Measurements from ENCODE around the gene C1QTNF6.

DNA sequence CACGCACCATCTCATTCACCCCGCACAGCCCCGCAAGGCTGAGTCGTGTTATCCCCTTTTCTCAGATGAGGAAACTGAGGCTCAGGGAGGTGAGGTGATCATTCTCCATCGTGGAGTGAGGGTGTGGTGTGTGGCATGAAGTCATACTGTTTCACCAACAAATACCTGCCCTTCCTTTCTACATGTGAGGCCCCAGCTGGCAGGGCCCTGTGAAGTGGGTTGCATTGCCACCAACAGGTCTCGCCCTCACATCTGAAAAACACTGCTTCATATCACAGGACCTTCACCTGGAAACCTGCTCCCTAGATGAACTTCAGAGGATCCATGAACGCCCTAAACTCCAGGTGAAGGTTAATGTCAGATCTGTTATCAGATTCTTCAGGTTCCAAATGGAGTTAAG, 19.9 kb upstream of the C1QTNF6 start:
- TF ChIP-seq GATA2 (IDR thresholded peaks at IDR 0.05; ENCODE audit: low read depth, low read length): no peak
- no peak for TF ChIP-seq GATA3 (IDR thresholded peaks at IDR 0.05; ENCODE audit: low read depth, low read length)
